Posterior vena cava (tissue), 2 donors: Measurements from ENCODE around the gene CCDC32. TPM values are rescaled to one million over a fixed set of nuclear protein-coding genes. Genes with fewer than 3 reads are reported as not detected.

Source experiments
- DNase-seq: peaks from one replicate; pipeline ENCODE4 v3.0.0-alpha.2; 2020; ENCODE audit warnings: low spot score
- intact Hi-C, 2 donors: fragments of 100-400 bp; cut with DNase I; formaldehyde crosslinking; loops; one replicate each; pipeline versions ENCODE4 v1.14.1 to v1.14.2; 2022 to 2023
- total RNA-seq, 2 donors: library from RNA; stranded (reverse); fragmentation: NEBNext Ultra II Directional; extraction: Animal tissue kit (Norgen Biotek cat#: 25700); gene quantifications; one replicate each; pipeline ENCODE4 v1.2.1, GENCODE V29; 2021
- donor health status: DM: yes; HTN: yes; CAD: no.
- donor health status: DM: yes; HTN: yes; CAD: no.

CCDC32 gene
- total RNA-seq, 2 donors from 2014 or later, result 27.0 to 31.1 TPM

DNA sequence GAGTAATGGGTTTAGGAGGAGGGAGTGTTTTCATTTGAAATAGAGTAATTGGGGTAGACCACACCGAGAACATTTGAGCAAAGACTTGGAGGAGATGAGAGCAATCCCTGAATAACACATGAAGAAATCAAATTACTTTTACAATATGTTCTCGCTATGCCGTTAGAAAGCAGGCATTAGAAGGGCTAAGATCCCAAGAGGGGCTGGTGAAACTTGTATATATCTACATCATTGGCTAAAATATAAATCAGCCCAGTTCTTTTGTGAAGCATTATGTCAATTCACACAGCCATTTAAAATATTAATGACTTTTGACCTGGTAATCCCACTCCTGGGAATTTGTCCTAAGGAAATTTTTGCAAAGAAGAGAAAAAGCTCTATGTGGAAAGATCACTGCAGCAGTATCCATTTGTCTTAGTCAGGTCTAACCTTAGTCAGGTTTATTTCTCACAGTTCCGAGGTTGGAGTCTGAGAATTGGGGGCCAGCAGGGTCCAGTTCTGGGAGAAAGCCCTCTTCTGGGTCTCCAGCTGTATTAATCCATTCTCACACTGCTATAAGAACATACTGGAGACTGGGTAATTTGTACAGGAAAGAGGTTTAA, 31.0 kb downstream of the CCDC32 start:
- DNase-seq, result no peak
- intact Hi-C loops, result no loop called here

DNA sequence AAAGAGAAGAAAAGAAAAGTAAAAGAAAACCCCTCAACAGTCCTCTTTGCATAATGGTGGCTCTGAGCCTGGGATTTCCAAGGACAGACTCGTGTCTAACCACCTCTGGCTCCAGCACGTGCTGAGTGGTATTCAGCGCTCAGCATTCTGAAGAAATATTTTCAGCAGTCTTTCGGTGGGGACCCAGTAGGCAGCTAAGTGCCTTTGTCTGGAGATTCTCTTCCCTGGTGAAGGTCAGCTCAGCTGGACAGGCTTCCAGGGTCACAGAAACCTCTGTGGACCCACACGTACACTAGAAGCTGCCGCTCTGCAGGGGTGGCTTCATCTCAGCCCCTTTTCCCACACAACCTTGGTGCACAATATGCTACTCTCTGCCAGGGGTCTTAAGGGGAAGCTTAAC, 36.0 kb downstream of the CCDC32 start:
- no peak for DNase-seq
- intact Hi-C loops, result no loop called here

DNA sequence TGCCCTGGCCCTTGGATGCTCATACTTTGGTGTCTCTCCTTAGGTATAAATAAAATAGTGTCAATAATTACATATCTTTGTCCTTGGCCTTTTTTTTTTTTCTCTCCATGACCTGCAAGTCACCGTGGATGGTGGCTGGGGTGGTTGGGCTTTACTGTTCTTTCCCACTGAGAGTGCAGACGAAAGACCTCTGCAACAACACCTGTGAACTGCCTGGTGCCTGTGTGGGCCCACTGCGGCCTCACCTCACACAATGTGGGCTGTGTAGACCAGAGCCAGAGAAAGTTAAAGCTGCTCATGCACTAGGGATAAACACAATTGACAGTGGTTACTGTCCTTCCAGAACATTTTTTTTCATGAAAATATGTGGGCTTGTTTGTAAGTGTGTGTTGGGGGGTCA, 39.0 kb downstream of the CCDC32 start:
- DNase-seq, result no peak
- intact Hi-C loops, result no loop called here

DNA sequence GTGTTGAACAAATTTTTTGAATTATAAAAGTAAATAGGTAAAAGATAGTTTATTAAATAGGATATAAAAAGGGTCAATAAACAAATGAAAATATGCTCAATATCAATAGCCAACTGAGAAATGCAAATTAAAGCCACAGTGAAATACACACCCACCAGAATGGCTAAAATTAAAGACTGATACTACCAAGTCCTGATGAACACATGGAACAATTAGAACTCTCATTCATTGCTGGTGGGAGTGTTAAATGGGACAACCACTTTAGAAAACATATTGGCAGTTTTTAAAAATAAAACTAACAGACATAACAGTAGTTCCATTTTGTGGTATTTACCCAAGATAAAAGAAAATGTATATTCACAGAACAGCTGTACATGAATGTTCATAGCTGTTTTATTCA, 41.2 kb downstream of the CCDC32 start:
- intact Hi-C loops, result no loop called here
- no peak for DNase-seq

DNA sequence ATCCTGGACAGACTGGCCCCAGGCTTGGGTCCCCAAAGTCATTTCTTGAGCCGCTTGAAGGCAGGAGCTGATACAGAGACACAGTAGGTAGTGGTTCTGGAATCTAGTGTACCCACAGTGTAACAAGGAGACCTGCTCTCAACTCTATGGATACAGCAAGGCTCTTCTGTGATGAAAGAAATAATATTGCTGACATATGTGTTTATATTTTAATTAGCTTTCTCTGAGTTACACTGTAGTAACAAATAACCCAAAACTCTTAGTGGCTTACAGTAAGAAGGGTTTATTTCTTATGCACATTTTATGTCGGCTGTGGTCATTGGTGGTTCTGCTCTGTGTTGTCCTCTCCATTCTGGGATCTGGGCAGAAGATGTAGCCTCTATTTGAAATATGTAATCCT, 48.5 kb downstream of the CCDC32 start:
- intact Hi-C loops, result no loop called here
- DNase-seq, result no peak

DNA sequence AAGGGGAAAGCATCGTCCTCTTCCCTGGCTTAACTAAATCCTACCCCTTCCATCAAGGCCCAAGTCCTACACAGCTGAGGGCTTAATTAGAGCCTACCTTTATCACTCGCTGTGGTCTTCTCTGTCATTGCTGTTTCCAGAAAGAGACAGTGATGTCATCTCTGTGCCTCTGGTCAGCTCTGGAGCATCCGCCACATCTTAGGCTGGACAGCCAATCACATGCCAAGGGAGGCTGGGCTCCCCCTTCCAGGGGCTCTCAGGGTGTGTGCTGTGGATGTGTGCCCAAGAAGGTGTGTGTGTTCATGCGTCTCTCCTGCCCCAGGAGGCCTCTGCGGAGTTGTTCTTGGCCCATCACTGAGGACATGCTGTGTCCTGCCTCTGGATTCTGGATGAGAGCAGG, 51.2 kb downstream of the CCDC32 start:
- no peak for DNase-seq
- intact Hi-C loops, result loop anchor here in 1 of 2 donors (2.0 kb wide), 1 partner anchor 69 kb away; no protein-coding TSS in a partner anchor

DNA sequence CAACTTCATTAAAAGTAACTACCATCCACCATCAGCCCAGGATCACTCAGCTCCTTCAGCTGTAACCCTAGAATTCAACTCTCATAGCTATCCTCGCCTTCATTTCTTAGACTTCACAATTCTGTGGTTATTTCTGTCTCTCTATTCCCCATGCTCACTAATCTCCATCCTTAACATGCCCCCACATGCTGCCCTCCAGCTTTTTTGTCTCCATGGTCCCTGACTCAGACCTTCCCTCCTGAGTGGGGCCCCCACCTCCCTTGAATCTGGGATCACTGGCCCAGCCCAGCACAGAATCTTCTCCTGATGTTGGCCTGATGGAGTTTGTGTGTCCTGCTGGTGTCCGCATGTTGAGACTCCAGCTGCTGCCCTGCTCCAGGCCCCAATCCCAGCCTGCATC, 52.4 kb downstream of the CCDC32 start:
- intact Hi-C loops, result loop anchor here in 1 of 2 donors (2.0 kb wide), 1 partner anchor 68 kb away; no protein-coding TSS in a partner anchor
- DNase-seq, result no peak

DNA sequence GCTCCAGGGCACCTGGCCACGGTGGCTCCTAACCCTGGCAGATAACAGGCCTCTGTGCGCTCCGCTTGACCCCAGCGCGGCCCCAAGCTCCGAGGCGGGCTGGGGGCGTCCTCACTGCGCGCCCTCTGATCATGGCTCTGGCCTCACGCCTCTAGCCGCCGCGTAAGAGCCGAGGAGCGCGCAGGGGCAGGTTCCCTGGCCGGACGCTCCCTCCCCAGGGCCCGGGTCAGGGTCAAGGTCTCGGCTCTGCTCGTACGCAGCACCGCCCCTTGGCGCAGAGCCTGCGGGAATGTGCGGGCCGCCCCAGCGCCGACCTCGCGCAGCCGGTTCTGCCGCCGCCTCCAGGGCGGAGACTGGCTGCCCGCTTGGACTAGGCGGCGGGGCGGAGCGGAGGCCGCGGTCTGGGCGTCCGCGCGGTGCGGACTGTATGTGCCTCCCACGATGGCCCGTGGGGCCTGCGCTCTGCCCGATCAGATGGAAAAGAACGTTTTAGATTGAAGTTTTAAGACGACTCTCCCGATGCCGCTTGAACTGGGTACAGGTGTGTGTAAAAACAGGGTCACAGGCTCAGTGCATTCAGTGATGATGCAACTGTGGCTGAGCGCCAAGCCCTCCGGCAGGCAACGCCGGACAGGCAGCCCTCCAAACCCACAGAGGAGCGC, 53.2 kb downstream of the CCDC32 start:
- intact Hi-C loops, result loop anchor here in 1 of 2 donors (2.0 kb wide), 1 partner anchor 67 kb away; no protein-coding TSS in a partner anchor
- DNase-seq, result peak; percentile 90

DNA sequence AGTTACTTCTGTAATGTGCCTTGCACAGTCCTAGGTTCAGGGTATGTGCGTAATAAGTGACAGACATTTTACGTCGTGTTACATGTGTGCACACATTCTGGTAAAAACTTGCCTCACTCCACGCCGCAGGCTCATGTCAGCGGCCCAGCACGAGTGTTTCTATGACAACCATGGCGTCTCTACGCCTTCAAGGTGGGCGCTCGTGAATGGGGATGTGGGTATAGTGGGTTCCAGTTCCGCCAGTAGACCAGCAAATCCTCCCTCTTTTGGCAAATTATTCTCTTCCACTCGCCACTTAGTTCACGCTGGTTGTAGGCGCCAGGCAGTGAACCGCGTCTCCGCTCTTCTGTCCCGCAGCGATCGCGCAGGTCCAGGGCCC, 53.8 kb downstream of the CCDC32 start:
- intact Hi-C loops, result no loop called here
- DNase-seq, result no peak

DNA sequence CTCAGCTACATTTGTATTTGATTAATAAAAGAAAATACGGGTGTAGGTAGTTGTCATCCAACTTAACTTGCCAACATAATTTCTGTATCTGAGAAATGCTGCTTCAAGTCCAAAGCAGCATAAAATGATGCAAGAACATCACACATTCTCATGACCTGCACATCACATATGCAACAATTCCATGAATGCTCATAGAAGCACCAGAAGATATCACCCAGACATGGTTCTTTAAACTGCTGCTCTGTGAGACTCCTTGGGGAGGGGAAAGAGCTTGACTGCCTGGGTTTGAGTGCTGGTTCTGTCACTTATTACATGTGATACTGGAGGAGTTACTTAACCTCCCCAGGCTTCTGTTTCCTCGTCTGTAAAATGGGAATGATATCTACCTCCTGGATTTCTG, 54.6 kb downstream of the CCDC32 start:
- no peak for DNase-seq
- intact Hi-C loops, result no loop called here

DNA sequence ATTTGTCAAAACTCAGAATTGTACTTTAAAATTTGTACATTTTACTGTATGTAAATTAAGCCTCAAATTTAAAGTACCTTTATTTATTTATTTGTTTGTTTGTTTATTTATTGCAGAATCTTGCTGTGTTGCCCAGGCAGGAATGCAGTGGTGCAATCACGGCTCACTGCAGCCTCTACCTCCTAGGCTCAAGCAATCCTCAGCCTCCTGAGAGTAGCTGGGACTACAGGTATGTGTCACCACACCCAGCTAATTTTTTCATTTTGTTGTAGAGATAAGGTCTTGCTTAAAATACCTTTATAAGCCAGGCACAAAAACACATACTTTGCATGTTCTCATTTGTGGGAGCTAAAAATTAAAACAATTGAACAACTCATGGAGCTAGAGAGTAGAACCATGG, 56.6 kb downstream of the CCDC32 start:
- intact Hi-C loops, result no loop called here

DNA sequence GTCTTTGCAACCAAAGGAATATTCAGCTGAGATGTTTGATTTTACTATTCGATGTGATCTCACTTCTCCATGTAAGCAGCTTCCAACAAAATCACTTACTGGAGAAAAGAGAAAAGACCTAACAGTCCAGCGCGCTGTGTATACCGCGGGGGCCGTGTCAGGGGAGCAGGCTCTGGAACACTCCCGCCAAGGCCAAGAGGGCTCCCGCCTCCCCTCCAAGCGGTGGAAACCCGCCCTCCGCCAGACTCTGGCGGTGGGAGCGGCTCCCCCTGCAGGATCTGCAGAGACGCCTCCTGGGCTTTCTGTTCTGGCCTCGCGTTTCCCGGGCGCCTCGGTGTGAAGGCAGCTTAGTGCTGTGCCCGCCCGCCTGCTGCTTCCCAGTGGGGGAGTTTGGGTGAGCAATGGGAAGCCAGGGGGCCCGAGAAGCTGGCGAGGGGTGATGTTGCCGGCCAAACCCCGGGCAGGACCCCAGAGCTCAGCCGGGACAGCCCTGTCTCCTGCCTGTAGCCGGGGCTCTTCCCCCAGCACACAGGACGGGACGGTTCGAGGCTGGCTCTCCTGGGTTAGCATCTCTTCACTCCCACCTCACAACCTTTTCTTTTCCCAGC, 57.8 kb downstream of the CCDC32 start:
- intact Hi-C loops, result no loop called here
- peak; percentile 89 for DNase-seq

More for the DNA sequence above, 56.6 kb downstream of the CCDC32 start:
- no peak for DNase-seq

Other genes starting within 250 kb of the CCDC32 start
- gene INAFM2, start 241.3 kb downstream of the CCDC32 start, total RNA-seq, result 10 to 100 TPM; 25.3 to 27.1 TPM
- 10 to 100 TPM; 29.2 to 31.2 TPM for gene CCDC9B, start 224.1 kb downstream of the CCDC32 start, total RNA-seq
- gene PHGR1, start 214.0 kb downstream of the CCDC32 start, total RNA-seq, result not detected
- under 1 TPM; 0.05 to 0.32 TPM for gene DISP2, start 206.8 kb downstream of the CCDC32 start, total RNA-seq
- gene KNSTRN, start 182.3 kb downstream of the CCDC32 start, total RNA-seq, result 1 to 10 TPM; 5.4 to 8.4 TPM
- 10 to 100 TPM; 24.3 to 38.9 TPM for gene IVD, start 159.2 kb downstream of the CCDC32 start, total RNA-seq
- 10 to 100 TPM; 11.9 to 13.8 TPM for gene BAHD1, start 124.1 kb downstream of the CCDC32 start, total RNA-seq
- 10 to 100 TPM; 11.8 to 15.8 TPM for gene CHST14, start 94.1 kb downstream of the CCDC32 start, total RNA-seq
- gene RPUSD2, start 4.3 kb upstream of the CCDC32 start, total RNA-seq, result 1 to 10 TPM; 5.0 to 6.8 TPM
- under 1 TPM; 0.52 to 0.79 TPM for gene KNL1, start 29.2 kb upstream of the CCDC32 start, total RNA-seq
- gene RAD51, start 130.1 kb upstream of the CCDC32 start, total RNA-seq, result 1 to 10 TPM in 1 of 2 donors, under 1 TPM in 1; 0.52 to 1.0 TPM
- gene RMDN3, start 190.2 kb upstream of the CCDC32 start, total RNA-seq, result 10 to 100 TPM; 22.3 to 23.6 TPM
- 1 to 10 TPM; 7.1 to 8.9 TPM for gene GCHFR, start 199.0 kb upstream of the CCDC32 start, total RNA-seq
- under 1 TPM; 0.10 to 0.28 TPM for gene C15orf62, start 204.9 kb upstream of the CCDC32 start, total RNA-seq
- 1 to 10 TPM; 8.3 to 8.6 TPM for gene ZFYVE19, start 242.0 kb upstream of the CCDC32 start, total RNA-seq
- 10 to 100 TPM; 18.3 to 22.9 TPM for gene DNAJC17, start 242.4 kb upstream of the CCDC32 start, total RNA-seq